ENCODE measurements around the gene MLLT1.

MLLT1 gene

DNA sequence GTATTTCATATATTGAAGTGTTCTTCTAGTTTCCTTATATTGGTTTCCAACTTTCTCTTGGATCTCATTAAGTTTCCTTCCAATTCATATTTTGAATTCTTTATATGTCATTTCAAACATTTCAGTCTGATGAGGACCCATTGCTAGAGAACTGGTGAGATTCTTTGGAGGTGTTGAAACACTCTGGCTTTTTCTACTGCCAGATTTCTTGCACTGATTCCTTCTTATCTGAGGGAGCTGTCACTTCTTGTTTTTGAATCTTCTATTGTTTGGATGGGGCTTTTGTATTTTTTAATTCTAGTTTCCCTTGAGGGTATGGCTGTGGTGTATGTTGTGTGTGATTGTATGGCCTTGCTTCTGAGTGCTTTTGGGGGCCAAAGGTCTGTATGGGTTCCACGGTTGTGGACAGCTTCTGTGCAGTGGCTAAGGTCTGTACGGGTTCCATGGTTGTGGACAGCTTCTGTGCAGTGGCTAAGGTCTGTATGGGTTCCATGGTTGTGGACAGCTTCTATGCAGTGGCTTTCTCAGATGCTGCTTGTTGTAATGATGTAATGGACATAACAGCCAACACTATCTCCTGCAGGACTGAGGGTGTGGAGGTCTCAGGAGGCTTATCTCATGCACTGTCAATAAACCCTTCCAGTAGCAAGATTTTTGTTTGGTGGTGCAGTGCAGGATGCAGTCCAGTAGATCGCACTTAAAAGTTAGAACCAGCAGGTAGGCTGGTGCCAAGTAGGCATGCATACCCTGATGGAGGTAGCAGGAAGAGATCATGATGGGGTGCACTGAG, 107.5 kb downstream of the MLLT1 start:
- H3K27ac ChIP-seq (ENCODE audit: low read length), result no peak overlapping the region
- no peaks in the 10 kb centered on the region for H4K20me1 ChIP-seq (ENCODE audit: insufficient read depth, low read length)
- no peak overlapping the region for H3K4me2 ChIP-seq (ENCODE audit: low read length)
- TF ChIP-seq, protein P1, sequence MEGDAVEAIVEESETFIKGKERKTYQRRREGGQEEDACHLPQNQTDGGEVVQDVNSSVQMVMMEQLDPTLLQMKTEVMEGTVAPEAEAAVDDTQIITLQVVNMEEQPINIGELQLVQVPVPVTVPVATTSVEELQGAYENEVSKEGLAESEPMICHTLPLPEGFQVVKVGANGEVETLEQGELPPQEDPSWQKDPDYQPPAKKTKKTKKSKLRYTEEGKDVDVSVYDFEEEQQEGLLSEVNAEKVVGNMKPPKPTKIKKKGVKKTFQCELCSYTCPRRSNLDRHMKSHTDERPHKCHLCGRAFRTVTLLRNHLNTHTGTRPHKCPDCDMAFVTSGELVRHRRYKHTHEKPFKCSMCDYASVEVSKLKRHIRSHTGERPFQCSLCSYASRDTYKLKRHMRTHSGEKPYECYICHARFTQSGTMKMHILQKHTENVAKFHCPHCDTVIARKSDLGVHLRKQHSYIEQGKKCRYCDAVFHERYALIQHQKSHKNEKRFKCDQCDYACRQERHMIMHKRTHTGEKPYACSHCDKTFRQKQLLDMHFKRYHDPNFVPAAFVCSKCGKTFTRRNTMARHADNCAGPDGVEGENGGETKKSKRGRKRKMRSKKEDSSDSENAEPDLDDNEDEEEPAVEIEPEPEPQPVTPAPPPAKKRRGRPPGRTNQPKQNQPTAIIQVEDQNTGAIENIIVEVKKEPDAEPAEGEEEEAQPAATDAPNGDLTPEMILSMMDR (IDR thresholded peaks at IDR 0.05; ENCODE audit: low read depth, low read length), result no peak
- no peak for TF ChIP-seq EZH2phosphoT487 (IDR thresholded peaks at IDR 0.05; ENCODE audit: low read depth)
- no peaks in the 10 kb centered on the region for H3K36me3 ChIP-seq (replicated peaks; ENCODE audit: low read depth, low read length)
- H3K9ac ChIP-seq (ENCODE audit: low read length), result no peak overlapping the region
- no peaks in the 10 kb centered on the region for H3K4me1 ChIP-seq (ENCODE audit: low read length)
- peaks cover 19% of the 10 kb centered on the region for H3K27me3 ChIP-seq (ENCODE audit: low read depth, low read length)
- H3K79me2 ChIP-seq (ENCODE audit: low read length), result no peaks in the 10 kb centered on the region
- H3K4me3 ChIP-seq (ENCODE audit: low read length), result no peak overlapping the region
- H3K9me3 ChIP-seq (ENCODE audit: insufficient read depth, low read length), result no peaks in the 10 kb centered on the region
- no peak overlapping the region for H2AFZ ChIP-seq (ENCODE audit: low read depth, low read length)

DNA sequence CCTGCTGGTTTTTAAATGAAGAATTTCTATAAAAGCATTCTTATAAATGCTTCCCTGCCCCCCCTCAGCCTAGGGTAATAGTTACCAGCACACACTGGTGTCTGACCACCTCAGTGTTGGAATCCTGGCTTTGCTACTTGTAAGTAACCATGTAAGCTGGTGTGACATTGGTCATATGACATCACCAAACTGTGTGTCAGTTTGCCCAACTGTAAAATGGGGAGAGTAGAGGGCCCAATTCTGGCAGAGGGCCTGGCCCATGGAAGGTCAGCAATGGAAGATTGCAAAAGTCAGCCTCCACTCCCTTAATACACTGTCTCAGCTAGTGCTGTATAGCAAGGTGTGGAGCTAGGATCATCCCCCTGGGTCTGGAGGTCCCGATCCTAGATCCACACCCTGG, 112.7 kb downstream of the MLLT1 start:
- Histone ChIP-seq H3K79me2 (ENCODE audit: low read length) (no peaks in the 10 kb centered on the region), H3K36me3 (replicated peaks; ENCODE audit: low read depth, low read length) (no peaks in the 10 kb centered on the region), H3K4me3 (ENCODE audit: low read length) (no peak overlapping the region), H4K20me1 (ENCODE audit: insufficient read depth, low read length) (no peaks in the 10 kb centered on the region), H3K4me1 (ENCODE audit: low read length) (no peaks in the 10 kb centered on the region), H3K9ac (ENCODE audit: low read length) (no peak overlapping the region), H3K4me2 (ENCODE audit: low read length) (no peak overlapping the region), H3K9me3 (ENCODE audit: insufficient read depth, low read length) (no peaks in the 10 kb centered on the region), H2AFZ (ENCODE audit: low read depth, low read length) (no peak overlapping the region), H3K27me3 (ENCODE audit: low read depth, low read length) (peaks cover 9% of the 10 kb centered on the region; the same call in 1 of the 2 replicates), H3K27ac (ENCODE audit: low read length) (no peak overlapping the region)
- no peak for TF ChIP-seq EZH2phosphoT487 (IDR thresholded peaks at IDR 0.05; ENCODE audit: low read depth)
- TF ChIP-seq, protein P1 (IDR thresholded peaks at IDR 0.05; ENCODE audit: low read depth, low read length), result no peak

DNA sequence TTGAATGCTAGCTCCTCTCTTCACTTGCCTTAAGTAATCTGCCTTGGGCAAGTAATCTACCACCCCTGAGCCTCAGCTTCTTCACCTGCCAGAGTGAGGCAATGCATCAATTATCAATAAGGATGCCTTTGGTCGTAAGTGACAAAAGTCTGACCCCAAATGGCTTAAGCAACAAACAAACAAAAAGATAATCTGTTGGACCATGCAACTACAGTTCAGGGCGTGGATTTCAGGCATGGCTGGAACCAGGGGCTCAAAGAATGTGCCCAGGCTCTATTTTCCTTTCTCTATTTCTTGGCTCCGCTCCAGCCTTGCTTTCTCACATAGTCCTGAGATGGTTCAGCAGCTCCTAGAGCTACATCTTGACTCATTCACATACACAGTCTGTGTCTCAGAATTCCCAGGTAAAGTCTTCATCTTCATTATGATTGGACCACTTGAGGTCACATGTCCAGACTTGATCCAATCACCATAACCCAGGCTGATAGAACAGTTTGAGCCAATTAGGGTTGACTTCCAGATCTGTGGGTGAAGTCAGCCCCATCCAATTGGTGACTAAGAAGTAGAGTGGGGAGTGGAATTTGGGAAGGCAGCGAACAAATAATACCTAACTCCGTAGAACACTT, 114.8 kb downstream of the MLLT1 start:
- TF ChIP-seq, protein P1 (IDR thresholded peaks at IDR 0.05; ENCODE audit: low read depth, low read length), result no peak
- no peak for TF ChIP-seq EZH2phosphoT487 (IDR thresholded peaks at IDR 0.05; ENCODE audit: low read depth)
- Histone ChIP-seq H3K9me3 (ENCODE audit: insufficient read depth, low read length) (no peaks in the 10 kb centered on the region), H2AFZ (ENCODE audit: low read depth, low read length) (no peak overlapping the region), H3K79me2 (ENCODE audit: low read length) (no peaks in the 10 kb centered on the region), H3K9ac (ENCODE audit: low read length) (no peak overlapping the region), H3K27me3 (ENCODE audit: low read depth, low read length) (peaks cover 3% of the 10 kb centered on the region; the same call in 1 of the 2 replicates), H3K4me1 (ENCODE audit: low read length) (peaks cover 7% of the 10 kb centered on the region; the same call in 1 of the 2 replicates), H4K20me1 (ENCODE audit: insufficient read depth, low read length) (no peaks in the 10 kb centered on the region), H3K4me3 (ENCODE audit: low read length) (no peak overlapping the region), H3K27ac (ENCODE audit: low read length) (no peak overlapping the region), H3K36me3 (replicated peaks; ENCODE audit: low read depth, low read length) (no peaks in the 10 kb centered on the region), H3K4me2 (ENCODE audit: low read length) (no peak overlapping the region)

DNA sequence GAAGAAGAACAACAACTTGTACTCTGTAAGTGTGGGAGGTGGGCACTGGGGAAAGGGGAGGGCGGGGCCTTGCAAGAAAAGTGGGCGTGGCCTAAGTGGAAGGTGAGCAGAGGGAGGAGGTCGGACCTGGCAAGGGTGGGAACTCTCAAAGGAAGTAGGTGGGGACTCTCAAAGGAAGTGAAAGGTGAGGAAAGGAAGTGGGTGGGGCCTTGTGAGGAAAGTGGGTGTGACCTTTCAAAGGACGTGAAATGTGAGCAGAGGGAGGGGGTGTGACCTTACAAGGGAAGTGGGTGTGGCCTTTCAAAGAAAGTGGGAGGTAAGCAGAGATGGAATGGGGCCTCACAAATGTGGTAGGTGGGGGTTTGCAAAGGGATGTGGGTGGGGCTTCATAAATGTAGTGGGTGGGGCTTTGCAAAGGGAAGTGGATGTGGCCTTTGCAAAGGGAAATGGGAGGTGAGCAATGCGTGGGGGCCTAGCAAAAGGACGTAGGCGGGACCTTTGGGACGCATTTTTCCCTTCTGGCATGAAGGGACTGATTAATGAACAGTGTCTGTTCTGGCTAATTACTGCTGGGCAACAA, 118.4 kb downstream of the MLLT1 start:
- peak overlapping the region; percentile 44 for H3K4me2 ChIP-seq (ENCODE audit: low read length)
- H3K4me3 ChIP-seq (ENCODE audit: low read length), result peak overlapping the region; percentile 45; the same call in 1 of the 2 replicates
- TF ChIP-seq EZH2phosphoT487 (IDR thresholded peaks at IDR 0.05; ENCODE audit: low read depth), result no peak
- TF ChIP-seq, protein P1 (IDR thresholded peaks at IDR 0.05; ENCODE audit: low read depth, low read length), result no peak
- H3K9ac ChIP-seq (ENCODE audit: low read length), result no peak overlapping the region
- H3K9me3 ChIP-seq (ENCODE audit: insufficient read depth, low read length), result 0 out of 2 replicates have a peak, but pooled peaks cover 3% of the 10 kb centered on the region
- no peak overlapping the region for H3K27ac ChIP-seq (ENCODE audit: low read length)
- no peaks in the 10 kb centered on the region for H3K36me3 ChIP-seq (replicated peaks; ENCODE audit: low read depth, low read length)
- no peaks in the 10 kb centered on the region for H3K79me2 ChIP-seq (ENCODE audit: low read length)
- H4K20me1 ChIP-seq (ENCODE audit: insufficient read depth, low read length), result no peaks in the 10 kb centered on the region
- H3K4me1 ChIP-seq (ENCODE audit: low read length), result peaks cover 7% of the 10 kb centered on the region; the same call in 1 of the 2 replicates
- peak overlapping the region; percentile 18; the same call in 1 of the 2 replicates for H2AFZ ChIP-seq (ENCODE audit: low read depth, low read length)
- H3K27me3 ChIP-seq (ENCODE audit: low read depth, low read length), result no peaks in the 10 kb centered on the region
